HEK293 (cell line): Measurements from ENCODE around the gene ZNF865.

Experiments
- GFI1B ChIP-seq: fragments of 450-650 bp; formaldehyde crosslinking; IDR thresholded peaks from 2 replicates; pipeline ENCODE4 v1.5.1; 2016; ENCODE audit warnings: missing biosample characterization, missing genetic modification characterization
- GLI2 ChIP-seq: fragments of 450-650 bp; formaldehyde crosslinking; IDR thresholded peaks from 2 replicates; pipeline ENCODE4; 2017; ENCODE audit warnings: missing biosample characterization, missing genetic modification characterization, low read depth, borderline replicate concordance
- SCRT2 ChIP-seq: fragments of 450-650 bp; formaldehyde crosslinking; IDR thresholded peaks from 2 replicates; pipeline ENCODE4 v1.5.1; 2016; ENCODE audit warnings: missing biosample characterization, missing genetic modification characterization
- SP3 ChIP-seq: fragments of 450-650 bp; formaldehyde crosslinking; IDR thresholded peaks from 2 replicates; pipeline ENCODE4 v1.5.1; 2016; ENCODE audit warnings: missing biosample characterization, missing genetic modification characterization
- ZBTB48 ChIP-seq: fragments of 450-650 bp; formaldehyde crosslinking; IDR thresholded peaks from 2 replicates; pipeline ENCODE4 v1.5.1; 2016; ENCODE audit warnings: missing biosample characterization, missing genetic modification characterization
- ZBTB8A ChIP-seq: fragments of 450-650 bp; formaldehyde crosslinking; IDR thresholded peaks from 2 replicates; pipeline ENCODE4 v1.5.1; 2016; ENCODE audit warnings: missing biosample characterization, missing genetic modification characterization
- ZFP41 ChIP-seq: fragments of 450-650 bp; formaldehyde crosslinking; IDR thresholded peaks from 2 replicates; pipeline ENCODE4 v1.5.1; 2016; ENCODE audit warnings: missing biosample characterization, missing genetic modification characterization, borderline replicate concordance
- ZNF138 ChIP-seq: fragments of 450-650 bp; formaldehyde crosslinking; IDR thresholded peaks from 2 replicates; pipeline ENCODE4 v1.5.1; 2016; ENCODE audit warnings: missing biosample characterization, missing genetic modification characterization, borderline replicate concordance
- ZNF140 ChIP-seq: fragments of 450-650 bp; formaldehyde crosslinking; IDR thresholded peaks from 2 replicates; pipeline ENCODE4 v1.5.1; 2016; ENCODE audit warnings: missing biosample characterization, missing genetic modification characterization
- ZNF169 ChIP-seq: fragments of 450-650 bp; formaldehyde crosslinking; IDR thresholded peaks from 2 replicates; pipeline ENCODE4 v1.5.1; 2016; ENCODE audit warnings: missing biosample characterization, missing genetic modification characterization
- ZNF214 ChIP-seq: fragments of 450-650 bp; formaldehyde crosslinking; IDR thresholded peaks from 2 replicates; pipeline ENCODE4 v1.5.1; 2017; ENCODE audit warnings: missing biosample characterization, mild to moderate bottlenecking, missing genetic modification characterization, borderline replicate concordance
- ZNF223 ChIP-seq: fragments of 450-650 bp; formaldehyde crosslinking; IDR thresholded peaks from 2 replicates; pipeline ENCODE4 v1.5.1; 2016; ENCODE audit warnings: missing biosample characterization, missing genetic modification characterization
- ZNF24 ChIP-seq: fragments of 450-650 bp; formaldehyde crosslinking; IDR thresholded peaks from 2 replicates; pipeline ENCODE4 v1.5.1; 2016; ENCODE audit warnings: missing biosample characterization, missing genetic modification characterization
- ZNF292 ChIP-seq: fragments of 450-650 bp; formaldehyde crosslinking; IDR thresholded peaks from 2 replicates; pipeline ENCODE4 v1.5.1; 2016; ENCODE audit warnings: low read depth, missing biosample characterization, missing genetic modification characterization, borderline replicate concordance
- ZNF341 ChIP-seq: fragments of 450-650 bp; formaldehyde crosslinking; IDR thresholded peaks from 2 replicates; pipeline ENCODE4; 2016; ENCODE audit warnings: low read depth, missing biosample characterization, missing genetic modification characterization
- ZNF391 ChIP-seq: fragments of 450-650 bp; formaldehyde crosslinking; IDR thresholded peaks from 2 replicates; pipeline ENCODE4 v1.5.1; 2016; ENCODE audit warnings: low read depth, missing biosample characterization, missing genetic modification characterization, borderline replicate concordance
- ZNF394 ChIP-seq: fragments of 450-650 bp; formaldehyde crosslinking; IDR thresholded peaks from 2 replicates; pipeline ENCODE4 v1.5.1; 2016; ENCODE audit warnings: missing biosample characterization, missing genetic modification characterization, mild to moderate bottlenecking, moderate library complexity, borderline replicate concordance
- ZNF501 ChIP-seq: fragments of 450-650 bp; formaldehyde crosslinking; IDR thresholded peaks from 2 replicates; pipeline ENCODE4 v1.5.1; 2016; ENCODE audit warnings: missing biosample characterization, missing genetic modification characterization
- ZNF510 ChIP-seq: fragments of 450-650 bp; formaldehyde crosslinking; IDR thresholded peaks from 2 replicates; pipeline ENCODE4 v1.5.1; 2018; ENCODE audit warnings: mild to moderate bottlenecking, missing genetic modification characterization, missing biosample characterization; ENCODE audit not compliant: insufficient replicate concordance
- ZNF530 ChIP-seq: fragments of 450-650 bp; formaldehyde crosslinking; IDR thresholded peaks from 2 replicates; pipeline ENCODE4 v1.5.1; 2016; ENCODE audit warnings: low read depth, missing biosample characterization, missing genetic modification characterization
- ZNF555 ChIP-seq: fragments of 450-650 bp; formaldehyde crosslinking; conservative IDR thresholded peaks from 2 replicates; pipeline ENCODE4 v1.5.1; 2017; ENCODE audit warnings: missing biosample characterization, mild to moderate bottlenecking, missing genetic modification characterization, inconsistent platforms
- ZNF558 ChIP-seq: fragments of 450-650 bp; formaldehyde crosslinking; IDR thresholded peaks from 2 replicates; pipeline ENCODE4 v1.5.1; 2016; ENCODE audit warnings: missing biosample characterization, missing genetic modification characterization
- ZNF571 ChIP-seq: fragments of 450-650 bp; formaldehyde crosslinking; IDR thresholded peaks from 2 replicates; pipeline ENCODE4 v1.5.0; 2017; ENCODE audit warnings: missing biosample characterization, missing genetic modification characterization
- ZNF580 ChIP-seq: fragments of 450-650 bp; formaldehyde crosslinking; IDR thresholded peaks from 2 replicates; pipeline ENCODE4 v1.5.1; 2016; ENCODE audit warnings: missing biosample characterization, missing genetic modification characterization
- ZNF600 ChIP-seq: fragments of 450-650 bp; formaldehyde crosslinking; IDR thresholded peaks from 2 replicates; pipeline ENCODE4 v1.5.1; 2016; ENCODE audit warnings: missing biosample characterization, missing genetic modification characterization
- ZNF621 ChIP-seq: fragments of 450-650 bp; formaldehyde crosslinking; IDR thresholded peaks from 2 replicates; pipeline ENCODE4 v1.5.1; 2017; ENCODE audit warnings: missing biosample characterization, missing genetic modification characterization
- ZNF626 ChIP-seq: fragments of 450-650 bp; sonication (Bioruptor Pico); formaldehyde crosslinking; IDR thresholded peaks from 2 replicates; pipeline ENCODE4 v1.5.1; 2018; ENCODE audit warnings: missing biosample characterization, missing genetic modification characterization, inconsistent platforms
- ZNF660 ChIP-seq: fragments of 450-650 bp; IDR thresholded peaks from 2 replicates; pipeline ENCODE4 v1.5.1; 2018; ENCODE audit warnings: missing biosample characterization, mild to moderate bottlenecking, missing genetic modification characterization
- ZNF776 ChIP-seq: fragments of 450-650 bp; formaldehyde crosslinking; IDR thresholded peaks from 2 replicates; pipeline ENCODE4 v1.5.0; 2017; ENCODE audit warnings: missing biosample characterization, missing genetic modification characterization, borderline replicate concordance
- ZNF785 ChIP-seq: fragments of 450-650 bp; formaldehyde crosslinking; IDR thresholded peaks from 2 replicates; pipeline ENCODE4 v1.5.1; 2016; ENCODE audit warnings: missing biosample characterization, missing genetic modification characterization
- ZNF843 ChIP-seq: fragments of 450-650 bp; formaldehyde crosslinking; IDR thresholded peaks from 2 replicates; pipeline ENCODE4 v1.5.1; 2016; ENCODE audit warnings: missing biosample characterization, missing genetic modification characterization
- TF ChIP-seq, protein P1 (sequence below): fragments of 450-650 bp; formaldehyde crosslinking; IDR thresholded peaks from 2 replicates; pipeline ENCODE4 v1.5.1; 2016; ENCODE audit warnings: missing biosample characterization, missing genetic modification characterization, low read depth
- TF ChIP-seq, protein P2 (sequence below): fragments of 450-650 bp; formaldehyde crosslinking; IDR thresholded peaks from 2 replicates; pipeline ENCODE4 v1.5.1; 2016; ENCODE audit warnings: missing biosample characterization, missing genetic modification characterization
- TF ChIP-seq, protein P3 (sequence below): fragments of 450-650 bp; formaldehyde crosslinking; IDR thresholded peaks from 2 replicates; pipeline ENCODE4 v1.5.1; 2016; ENCODE audit warnings: missing biosample characterization, missing genetic modification characterization

Gene ZNF865

GRCh38 chr19:55653651-55654322 is 48.3 kb downstream of the ZNF865 start (continued):
- TF ChIP-seq ZBTB8A (tag by site-specific recombination) (peak; percentile 42; the same call in 1 of the 2 replicates), ZNF510 (tag by site-specific recombination) (no peak), ZNF292 (tag by site-specific recombination) (no peak), ZNF530 (tag by site-specific recombination) (no peak), ZNF785 (tag by site-specific recombination) (0 out of 2 replicates have a peak, but pooled peaks have one; percentile 25), ZNF600 (tag by site-specific recombination) (no peak; the same call in 1 of the 2 replicates), ZNF341 (tag by site-specific recombination) (peak; percentile 79), ZNF776 (tag by site-specific recombination) (no peak), ZNF214 (tag by site-specific recombination) (no peak), ZNF391 (tag by site-specific recombination) (peak; percentile 85; the same call in 1 of the 2 replicates), ZNF223 (tag by site-specific recombination) (no peak), GLI2 (tag by site-specific recombination) (no peak), ZNF621 (tag by site-specific recombination) (no peak), GFI1B (tag by site-specific recombination) (no peak), ZNF140 (no peak), ZNF558 (no peak), ZNF580 (peak; percentile 91), ZNF660 (tag by site-specific recombination) (peak; percentile 87), ZFP41 (no peak), ZNF169 (no peak), ZNF24 (tag by site-specific recombination) (0 out of 2 replicates have a peak, but pooled peaks have one; percentile 43), ZNF138 (tag by site-specific recombination) (no peak), ZNF501 (tag by site-specific recombination) (peak; percentile 78), ZNF571 (tag by site-specific recombination) (no peak), ZNF394 (tag by site-specific recombination) (peak; percentile 57; the same call in 1 of the 2 replicates), ZNF626 (tag by site-specific recombination) (no peak), ZNF555 (no peak), ZNF843 (tag by site-specific recombination) (peak; percentile 61; the same call in 1 of the 2 replicates), SCRT2 (tag by site-specific recombination) (no peak), ZBTB48 (tag by site-specific recombination) (no peak), SP3 (peak; percentile 66)
- TF ChIP-seq, protein P1, sequence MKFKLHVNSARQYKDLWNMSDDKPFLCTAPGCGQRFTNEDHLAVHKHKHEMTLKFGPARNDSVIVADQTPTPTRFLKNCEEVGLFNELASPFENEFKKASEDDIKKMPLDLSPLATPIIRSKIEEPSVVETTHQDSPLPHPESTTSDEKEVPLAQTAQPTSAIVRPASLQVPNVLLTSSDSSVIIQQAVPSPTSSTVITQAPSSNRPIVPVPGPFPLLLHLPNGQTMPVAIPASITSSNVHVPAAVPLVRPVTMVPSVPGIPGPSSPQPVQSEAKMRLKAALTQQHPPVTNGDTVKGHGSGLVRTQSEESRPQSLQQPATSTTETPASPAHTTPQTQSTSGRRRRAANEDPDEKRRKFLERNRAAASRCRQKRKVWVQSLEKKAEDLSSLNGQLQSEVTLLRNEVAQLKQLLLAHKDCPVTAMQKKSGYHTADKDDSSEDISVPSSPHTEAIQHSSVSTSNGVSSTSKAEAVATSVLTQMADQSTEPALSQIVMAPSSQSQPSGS (tag by site-specific recombination): no peak
- TF ChIP-seq, protein P2, sequence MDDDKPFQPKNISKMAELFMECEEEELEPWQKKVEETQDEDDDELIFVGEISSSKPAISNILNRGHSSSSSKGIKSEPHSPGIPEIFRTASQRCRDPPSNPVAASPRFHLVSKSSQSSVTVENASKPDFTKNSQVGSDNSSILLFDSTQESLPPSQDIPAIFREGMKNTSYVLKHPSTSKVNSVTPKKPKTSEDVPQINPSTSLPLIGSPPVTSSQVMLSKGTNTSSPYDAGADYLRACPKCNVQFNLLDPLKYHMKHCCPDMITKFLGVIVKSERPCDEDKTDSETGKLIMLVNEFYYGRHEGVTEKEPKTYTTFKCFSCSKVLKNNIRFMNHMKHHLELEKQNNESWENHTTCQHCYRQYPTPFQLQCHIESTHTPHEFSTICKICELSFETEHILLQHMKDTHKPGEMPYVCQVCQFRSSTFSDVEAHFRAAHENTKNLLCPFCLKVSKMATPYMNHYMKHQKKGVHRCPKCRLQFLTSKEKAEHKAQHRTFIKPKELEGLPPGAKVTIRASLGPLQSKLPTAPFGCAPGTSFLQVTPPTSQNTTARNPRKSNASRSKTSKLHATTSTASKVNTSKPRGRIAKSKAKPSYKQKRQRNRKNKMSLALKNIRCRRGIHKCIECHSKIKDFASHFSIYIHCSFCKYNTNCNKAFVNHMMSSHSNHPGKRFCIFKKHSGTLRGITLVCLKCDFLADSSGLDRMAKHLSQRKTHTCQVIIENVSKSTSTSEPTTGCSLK (tag by site-specific recombination): no peak
- TF ChIP-seq, protein P3, sequence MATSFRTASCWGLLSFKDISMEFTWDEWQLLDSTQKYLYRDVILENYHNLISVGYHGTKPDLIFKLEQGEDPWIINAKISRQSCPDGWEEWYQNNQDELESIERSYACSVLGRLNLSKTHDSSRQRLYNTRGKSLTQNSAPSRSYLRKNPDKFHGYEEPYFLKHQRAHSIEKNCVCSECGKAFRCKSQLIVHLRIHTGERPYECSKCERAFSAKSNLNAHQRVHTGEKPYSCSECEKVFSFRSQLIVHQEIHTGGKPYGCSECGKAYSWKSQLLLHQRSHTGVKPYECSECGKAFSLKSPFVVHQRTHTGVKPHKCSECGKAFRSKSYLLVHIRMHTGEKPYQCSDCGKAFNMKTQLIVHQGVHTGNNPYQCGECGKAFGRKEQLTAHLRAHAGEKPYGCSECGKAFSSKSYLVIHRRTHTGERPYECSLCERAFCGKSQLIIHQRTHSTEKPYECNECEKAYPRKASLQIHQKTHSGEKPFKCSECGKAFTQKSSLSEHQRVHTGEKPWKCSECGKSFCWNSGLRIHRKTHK: no peak
